Activated T-cell treated with anti-CD3 and anti-CD28 coated beads for 1 hour (primary cell): ENCODE measurements around the gene LAMC2.
"Not testable (repeated sequence)": the region's sequence is repeated elsewhere in the genome, so short reads cannot be mapped to it uniquely, and the experiment has no call there.

Experiments used
- DNase-seq: peaks from one replicate; pipeline ENCODE4 v3.0.0-alpha.2; 2020; ENCODE audit warnings: low read depth

Gene LAMC2

DNA sequence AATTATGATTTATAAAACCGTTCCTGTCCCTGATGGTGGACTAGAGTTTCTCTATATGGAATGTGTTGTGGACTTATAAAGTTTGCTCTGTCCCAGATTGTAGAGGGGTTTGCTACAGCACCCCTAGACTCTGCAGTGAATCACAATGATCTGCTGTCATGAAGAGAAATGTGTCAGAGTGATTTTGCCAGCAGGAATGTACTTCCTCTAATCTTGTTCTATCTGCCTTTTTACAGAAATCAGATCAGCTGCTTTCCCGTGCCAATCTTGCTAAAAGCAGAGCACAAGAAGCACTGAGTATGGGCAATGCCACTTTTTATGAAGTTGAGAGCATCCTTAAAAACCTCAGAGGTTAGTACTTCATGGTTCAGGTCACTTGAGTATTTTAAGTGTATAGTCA, 52.0 kb downstream of the LAMC2 start:
- no peak for DNase-seq

DNA sequence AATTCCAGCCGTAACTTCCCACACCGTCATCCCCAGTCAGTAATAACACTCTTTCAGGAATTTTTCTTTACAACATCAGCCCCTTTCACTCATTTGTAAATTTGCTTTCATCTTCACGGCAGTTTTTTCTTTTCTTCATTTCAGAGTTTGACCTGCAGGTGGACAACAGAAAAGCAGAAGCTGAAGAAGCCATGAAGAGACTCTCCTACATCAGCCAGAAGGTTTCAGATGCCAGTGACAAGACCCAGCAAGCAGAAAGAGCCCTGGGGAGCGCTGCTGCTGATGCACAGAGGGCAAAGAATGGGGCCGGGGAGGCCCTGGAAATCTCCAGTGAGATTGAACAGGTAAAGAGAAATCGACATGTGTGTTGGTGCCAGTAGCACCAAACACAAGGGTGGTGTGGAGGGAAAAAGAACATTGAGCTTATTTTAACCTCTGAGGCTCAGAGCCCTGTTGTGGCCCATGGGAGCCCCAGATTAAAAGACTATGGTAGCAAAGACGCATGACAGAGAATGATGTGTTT, 53.2 kb downstream of the LAMC2 start:
- DNase-seq, result no peak

DNA sequence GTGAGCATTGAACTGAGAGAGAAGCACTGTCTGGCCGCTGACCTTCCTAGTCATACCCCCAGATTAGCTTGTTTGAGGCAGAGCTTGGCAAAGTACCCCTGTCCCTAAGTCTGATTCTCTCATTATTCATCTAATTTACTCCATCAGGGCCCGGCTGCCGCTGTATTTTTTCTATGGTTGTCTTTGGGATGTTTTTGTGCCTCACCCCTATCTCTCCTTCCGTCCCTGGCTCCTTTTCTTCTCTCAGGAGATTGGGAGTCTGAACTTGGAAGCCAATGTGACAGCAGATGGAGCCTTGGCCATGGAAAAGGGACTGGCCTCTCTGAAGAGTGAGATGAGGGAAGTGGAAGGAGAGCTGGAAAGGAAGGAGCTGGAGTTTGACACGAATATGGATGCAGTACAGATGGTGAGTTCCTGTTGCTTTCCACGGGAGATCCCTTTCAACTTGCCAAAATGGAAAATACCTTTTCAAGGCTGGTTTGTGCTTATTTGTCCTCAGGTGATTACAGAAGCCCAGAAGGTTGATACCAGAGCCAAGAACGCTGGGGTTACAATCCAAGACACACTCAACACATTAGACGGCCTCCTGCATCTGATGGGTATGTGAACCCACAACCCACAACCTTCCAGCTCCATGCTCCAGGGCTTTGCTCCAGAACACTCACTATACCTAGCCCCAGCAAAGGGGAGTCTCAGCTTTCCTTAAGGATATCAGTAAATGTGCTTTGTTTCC, 53.9 kb downstream of the LAMC2 start:
- DNase-seq, result no peak

DNA sequence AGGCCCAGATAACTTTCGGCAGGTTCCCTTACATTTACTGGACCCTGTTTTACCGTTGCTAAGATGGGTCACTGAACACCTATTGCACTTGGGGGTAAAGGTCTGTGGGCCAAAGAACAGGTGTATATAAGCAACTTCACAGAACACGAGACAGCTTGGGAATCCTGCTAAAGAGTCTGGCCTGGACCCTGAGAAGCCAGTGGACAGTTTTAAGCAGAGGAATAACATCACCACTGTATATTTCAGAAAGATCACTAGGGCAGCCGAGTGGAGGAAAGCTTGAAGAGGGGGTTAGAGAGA, 54.4 kb downstream of the LAMC2 start:
- no peak for DNase-seq

DNA sequence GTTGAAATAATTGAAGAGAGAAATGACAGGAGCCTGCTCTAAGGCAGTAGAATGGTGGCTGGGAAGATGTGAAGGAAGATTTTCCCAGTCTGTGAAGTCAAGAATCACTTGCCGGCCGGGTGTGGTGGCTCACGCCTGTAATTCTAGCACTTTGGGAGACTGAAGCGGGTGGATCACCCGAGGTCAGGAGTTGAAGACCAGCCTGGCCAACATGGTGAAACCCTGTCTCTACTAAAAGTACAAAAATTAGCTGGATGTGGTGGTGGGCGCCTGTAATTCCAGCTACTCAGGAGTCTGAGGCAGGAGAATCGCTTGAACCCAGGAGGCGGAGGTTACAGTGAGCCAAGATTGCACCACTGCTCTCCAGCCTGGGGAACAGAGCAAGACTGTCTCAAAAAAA, 54.8 kb downstream of the LAMC2 start:
- not testable (repeated sequence) for DNase-seq

DNA sequence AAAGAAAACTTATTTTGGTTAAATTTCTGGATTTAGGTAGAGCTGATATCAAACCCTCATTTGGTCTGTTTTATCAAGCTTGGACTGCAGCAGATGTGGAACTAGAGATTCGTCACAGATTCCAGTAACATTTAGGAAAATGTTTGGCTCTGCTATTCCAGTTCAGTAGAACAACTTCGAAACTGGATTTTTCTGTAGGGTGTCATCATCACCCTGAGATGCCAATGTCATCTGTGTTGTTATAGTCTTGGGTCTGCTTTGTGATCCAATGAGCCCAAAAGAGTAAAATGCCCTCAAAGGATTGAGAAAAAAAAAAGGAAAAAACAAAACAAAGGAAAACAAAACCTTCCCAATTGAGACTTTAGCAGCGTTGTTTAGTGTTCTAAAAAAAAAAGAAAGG, 55.4 kb downstream of the LAMC2 start:
- no peak for DNase-seq

DNA sequence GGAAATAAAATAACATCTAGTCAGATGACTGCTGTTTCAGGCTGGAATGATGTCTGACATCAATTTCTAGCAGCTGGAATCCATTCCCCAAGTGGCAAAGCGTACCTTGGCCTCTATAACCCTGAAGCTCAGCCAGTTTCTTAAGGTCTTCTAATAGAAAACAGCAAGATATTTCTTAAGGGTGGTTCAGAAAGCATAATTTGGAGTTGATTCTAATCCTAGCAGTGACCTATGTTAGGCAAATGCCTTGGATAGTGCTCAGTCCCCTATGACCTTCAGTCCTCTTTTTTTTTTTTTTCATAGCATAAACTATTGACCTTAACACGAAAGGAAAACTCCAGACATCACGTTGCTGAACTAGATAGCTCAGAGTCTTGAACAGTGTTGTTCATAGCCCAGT, 56.5 kb downstream of the LAMC2 start:
- no peak for DNase-seq

DNA sequence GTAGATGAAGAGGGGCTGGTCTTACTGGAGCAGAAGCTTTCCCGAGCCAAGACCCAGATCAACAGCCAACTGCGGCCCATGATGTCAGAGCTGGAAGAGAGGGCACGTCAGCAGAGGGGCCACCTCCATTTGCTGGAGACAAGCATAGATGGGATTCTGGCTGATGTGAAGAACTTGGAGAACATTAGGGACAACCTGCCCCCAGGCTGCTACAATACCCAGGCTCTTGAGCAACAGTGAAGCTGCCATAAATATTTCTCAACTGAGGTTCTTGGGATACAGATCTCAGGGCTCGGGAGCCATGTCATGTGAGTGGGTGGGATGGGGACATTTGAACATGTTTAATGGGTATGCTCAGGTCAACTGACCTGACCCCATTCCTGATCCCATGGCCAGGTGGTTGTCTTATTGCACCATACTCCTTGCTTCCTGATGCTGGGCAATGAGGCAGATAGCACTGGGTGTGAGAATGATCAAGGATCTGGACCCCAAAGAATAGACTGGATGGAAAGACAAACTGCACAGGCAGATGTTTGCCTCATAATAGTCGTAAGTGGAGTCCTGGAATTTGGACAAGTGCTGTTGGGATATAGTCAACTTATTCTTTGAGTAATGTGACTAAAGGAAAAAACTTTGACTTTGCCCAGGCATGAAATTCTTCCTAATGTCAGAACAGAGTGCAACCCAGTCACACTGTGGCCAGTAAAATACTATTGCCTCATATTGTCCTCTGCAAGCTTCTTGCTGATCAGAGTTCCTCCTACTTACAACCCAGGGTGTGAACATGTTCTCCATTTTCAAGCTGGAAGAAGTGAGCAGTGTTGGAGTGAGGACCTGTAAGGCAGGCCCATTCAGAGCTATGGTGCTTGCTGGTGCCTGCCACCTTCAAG, 57.3 kb downstream of the LAMC2 start:
- DNase-seq, result no peak

DNA sequence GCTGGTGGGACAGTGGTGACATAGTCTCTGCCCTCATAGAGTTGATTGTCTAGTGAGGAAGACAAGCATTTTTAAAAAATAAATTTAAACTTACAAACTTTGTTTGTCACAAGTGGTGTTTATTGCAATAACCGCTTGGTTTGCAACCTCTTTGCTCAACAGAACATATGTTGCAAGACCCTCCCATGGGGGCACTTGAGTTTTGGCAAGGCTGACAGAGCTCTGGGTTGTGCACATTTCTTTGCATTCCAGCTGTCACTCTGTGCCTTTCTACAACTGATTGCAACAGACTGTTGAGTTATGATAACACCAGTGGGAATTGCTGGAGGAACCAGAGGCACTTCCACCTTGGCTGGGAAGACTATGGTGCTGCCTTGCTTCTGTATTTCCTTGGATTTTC, 58.4 kb downstream of the LAMC2 start:
- DNase-seq, result no peak

DNA sequence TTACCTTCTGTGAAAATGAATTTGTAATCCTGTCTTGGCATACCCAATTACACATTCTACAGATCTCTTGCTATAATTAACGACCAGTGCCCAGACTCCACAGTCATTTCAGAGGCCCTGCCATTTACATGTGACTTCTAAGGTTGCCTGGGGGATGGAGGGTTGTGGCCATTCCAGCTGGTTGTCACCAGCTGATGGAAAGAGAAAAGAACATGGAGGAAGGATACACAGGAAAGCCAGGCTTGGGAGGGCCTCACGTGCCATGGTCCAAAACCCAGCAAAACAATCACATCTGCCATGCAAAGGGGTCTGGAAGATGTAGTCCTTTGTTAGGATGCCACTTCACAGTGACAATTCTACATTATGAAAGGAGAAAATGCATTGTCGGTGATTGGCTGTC, 59.3 kb downstream of the LAMC2 start:
- DNase-seq, result no peak

DNA sequence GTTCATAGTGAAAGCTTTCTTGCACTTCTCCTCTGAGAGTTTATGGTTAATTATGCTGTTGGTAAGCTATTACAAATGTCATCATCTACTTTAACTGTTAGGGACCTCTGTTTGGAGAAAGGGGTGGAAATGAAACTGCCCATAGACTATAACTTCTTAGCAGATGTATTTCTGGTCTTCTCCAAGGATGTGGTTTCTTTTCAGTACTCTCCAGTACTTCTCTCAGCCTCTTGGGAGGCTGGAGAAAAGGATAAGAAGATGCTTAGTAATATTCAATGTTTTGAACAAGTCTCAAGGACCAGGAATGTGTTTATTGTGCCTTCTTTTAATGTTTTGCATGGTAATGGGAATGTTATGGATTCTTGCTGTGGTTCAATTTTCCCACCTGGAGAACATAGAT, 60.4 kb downstream of the LAMC2 start:
- DNase-seq, result no peak

DNA sequence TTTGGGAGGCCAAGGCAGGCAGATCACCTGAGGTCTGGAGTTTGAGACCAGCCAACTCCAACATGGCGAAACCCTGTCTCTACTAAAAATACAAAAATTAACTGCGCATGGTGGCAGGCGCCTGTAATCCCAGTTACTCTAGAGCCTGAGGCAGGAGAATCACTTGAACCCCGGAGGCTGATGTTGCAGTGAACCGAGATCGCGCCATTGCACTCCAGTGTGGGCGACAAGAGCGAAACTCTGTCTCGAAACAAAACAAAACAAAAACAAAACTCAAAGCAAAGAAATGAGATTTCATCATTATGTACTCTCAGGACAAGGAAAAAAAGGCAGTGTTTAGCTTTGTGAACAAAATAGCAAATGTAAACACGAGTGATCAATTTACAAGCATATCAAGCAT, 61.0 kb downstream of the LAMC2 start:
- no peak for DNase-seq

DNA sequence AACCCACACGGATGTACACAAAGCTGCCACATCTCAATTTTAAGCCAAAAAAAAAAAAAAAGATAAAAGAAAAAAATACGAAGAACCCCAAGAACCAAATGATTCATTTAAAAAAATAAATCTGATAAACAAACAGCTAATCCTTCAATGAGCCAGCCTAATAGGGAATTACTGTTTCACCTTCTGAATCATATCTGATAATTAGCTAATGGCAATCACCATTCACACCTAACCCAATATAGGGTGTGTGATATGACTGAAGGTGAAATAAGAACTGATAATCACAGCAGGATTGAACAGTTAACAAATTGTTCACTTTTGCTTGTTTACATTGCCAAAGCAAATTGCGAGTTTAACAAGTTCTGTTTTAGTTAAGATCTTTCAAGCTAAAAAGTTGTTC, 61.4 kb downstream of the LAMC2 start:
- no peak for DNase-seq

DNA sequence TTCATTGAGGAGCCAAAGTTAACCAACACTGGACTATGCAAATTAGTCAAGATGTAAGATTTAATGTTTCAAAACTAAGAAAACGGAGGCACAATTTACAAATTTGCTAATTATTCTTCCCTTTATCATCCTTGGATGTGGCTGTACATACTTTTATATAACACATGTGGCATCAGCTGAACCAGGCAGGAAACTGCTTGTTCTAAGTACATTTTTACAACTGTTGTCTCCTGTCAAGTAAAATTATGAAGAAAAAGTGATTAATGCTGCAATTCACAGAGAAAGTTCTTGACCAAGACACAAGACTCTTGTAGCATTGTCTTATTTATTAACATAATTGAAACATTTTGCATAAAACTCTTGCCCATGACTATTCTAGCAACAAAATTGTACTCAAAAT, 61.9 kb downstream of the LAMC2 start:
- DNase-seq, result no peak

DNA sequence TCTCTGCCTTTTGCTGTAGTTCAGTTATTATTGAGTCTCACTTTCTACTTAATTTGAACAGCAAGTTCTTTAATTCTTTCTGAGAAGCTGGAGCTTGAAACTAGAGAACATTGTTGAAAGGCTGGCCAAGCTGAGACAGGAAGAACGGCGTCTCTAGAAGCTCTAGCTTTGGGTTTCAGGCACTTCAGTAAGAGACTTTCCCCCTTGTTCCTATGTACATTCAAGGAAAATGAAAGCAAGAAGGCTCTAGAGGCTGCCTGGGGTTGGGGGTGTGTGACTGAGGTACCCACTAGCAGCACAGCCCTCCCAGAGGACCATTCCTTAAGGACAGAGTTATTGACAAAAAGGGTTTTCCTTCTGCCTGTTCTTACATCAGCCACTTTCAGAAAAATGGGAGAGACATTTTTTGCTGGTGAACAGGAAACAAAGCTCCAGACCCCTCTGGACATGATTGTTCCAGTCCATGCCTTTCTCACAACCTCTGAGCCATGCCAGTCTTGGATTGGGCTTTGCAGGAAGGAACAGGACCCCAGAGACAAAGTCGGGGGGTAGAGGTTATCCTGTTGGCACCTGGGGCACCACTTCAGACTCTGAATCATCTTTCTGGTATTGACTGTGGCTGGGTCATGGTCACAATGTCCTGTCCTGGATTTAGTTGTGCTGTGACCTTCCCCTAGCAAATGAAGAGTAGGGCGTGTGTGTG, 63.1 kb downstream of the LAMC2 start:
- no peak for DNase-seq

DNA sequence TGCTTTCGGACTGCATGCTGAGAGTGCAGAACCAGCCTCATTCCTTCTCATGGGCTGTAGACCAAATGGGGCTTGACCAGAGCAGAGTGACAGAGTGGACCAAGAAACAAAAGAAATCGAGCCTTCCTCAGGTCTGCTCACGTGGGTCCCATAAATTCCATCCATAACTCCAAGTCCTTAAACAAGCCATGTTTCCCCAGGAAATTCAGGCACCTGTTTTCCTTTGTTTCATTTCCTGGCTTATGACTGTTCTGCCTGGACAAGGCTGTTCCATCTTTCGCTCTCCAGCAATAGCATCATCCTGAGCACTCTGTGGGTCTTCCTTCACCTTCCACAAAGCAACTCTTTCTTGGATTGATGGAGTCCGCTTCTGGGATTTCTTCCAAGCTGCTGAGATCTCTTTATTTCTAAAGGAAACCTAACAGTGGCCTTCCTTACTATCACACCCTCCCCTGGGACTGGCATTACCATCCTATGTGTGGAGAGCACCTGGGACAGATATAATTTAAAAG, 63.9 kb downstream of the LAMC2 start:
- no peak for DNase-seq

DNA sequence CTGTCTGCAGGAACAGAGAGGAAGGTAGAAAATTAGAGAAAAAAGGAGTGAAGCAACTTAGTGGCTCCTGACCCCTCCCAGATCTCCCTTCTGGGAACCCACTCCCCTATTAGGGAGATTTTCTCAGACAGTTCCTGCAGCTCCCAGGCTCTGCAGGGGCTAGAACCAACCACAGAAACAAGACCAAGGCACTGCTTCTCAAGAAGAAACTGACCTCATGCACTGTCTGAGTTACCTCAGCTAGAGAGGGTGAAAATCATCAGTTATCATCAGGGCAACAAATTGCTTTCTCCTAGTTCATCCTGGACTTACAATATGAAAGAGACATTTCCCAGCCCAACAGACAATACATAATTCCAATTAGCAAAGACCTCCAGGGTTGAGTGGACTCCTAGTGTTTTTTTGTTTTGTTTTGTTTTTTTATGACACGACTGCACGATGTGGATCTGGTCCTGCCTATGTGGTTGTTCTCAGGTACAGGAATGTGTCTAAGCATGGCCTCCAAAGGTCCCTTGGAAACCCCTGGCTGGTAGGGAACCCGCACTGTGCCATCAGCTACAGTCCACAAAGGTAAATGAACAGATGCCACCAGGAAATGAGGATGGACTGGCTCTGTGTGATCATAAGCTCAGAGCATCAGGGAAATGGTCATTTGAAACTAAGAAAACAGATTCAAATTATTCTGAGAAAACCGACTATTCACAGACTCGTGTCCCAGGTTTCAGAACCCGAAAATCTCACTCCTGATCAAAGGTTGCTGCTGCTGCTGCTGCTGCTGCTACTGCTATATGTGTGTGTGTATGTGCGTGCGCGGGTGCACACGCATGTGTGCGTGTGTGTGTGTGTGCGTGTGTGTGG, 65.3 kb downstream of the LAMC2 start:
- DNase-seq, result no peak

DNA sequence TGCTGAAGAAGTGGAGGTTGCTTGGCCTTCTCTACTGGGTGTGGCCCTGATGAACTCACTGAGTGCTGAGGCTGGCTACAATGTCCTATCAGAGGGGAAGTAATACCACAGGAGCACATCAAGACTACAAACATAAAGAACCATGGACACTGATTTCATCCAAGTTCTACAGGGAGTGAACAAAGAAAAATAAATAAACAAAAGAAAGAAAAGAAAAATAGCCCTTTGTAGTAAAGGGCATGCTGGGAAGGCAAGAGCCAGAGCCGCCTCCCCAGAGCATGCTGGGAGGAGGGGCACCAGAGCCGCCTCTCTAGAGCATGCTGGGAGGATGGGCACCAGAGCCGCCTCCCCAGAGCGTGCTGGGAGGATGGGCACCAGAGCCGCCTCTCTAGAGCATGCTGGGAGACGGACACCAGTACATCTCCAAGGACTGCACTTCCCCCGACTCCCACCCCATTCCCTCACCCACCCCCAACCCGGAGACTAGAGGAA, 65.9 kb downstream of the LAMC2 start:
- DNase-seq, result no peak

DNA sequence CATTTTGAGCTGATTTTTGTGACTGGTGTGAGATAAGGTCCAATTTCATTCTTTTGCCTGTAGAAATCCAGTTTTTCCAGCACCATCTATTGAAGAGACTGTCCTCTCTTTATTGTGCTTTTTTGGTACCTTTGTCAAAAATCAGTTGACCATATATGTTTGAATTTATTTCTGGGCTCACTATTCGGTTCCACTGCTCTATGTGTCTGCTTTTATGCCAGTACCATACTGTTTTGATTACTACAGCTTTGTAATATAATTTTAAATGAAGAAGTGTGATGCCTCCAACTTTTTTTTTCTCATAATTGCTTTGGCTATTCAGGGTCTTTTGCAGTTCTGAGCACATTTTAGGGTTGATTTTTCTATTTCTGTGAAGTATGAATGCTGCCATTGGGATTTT, 69.0 kb downstream of the LAMC2 start:
- DNase-seq, result no peak

DNA sequence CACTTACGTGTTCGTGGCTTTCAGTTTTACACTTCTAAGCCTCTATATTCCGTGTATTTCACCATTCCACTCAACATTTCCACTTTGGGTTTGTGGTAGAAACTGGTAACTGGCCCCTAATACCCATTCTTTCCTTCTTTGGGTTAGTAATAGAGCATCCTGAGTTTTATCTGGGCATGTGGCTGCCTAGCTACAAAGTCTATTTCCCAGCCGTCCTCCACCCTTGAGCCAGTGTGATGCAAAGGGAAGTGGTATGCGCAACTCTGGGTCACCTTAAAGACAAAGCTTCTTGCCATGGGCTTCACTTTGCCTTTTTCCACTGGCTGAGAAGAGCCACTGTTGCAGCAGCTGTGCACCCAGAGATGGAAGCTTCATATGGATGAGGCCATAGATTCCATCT, 73.9 kb downstream of the LAMC2 start:
- no peak for DNase-seq

DNA sequence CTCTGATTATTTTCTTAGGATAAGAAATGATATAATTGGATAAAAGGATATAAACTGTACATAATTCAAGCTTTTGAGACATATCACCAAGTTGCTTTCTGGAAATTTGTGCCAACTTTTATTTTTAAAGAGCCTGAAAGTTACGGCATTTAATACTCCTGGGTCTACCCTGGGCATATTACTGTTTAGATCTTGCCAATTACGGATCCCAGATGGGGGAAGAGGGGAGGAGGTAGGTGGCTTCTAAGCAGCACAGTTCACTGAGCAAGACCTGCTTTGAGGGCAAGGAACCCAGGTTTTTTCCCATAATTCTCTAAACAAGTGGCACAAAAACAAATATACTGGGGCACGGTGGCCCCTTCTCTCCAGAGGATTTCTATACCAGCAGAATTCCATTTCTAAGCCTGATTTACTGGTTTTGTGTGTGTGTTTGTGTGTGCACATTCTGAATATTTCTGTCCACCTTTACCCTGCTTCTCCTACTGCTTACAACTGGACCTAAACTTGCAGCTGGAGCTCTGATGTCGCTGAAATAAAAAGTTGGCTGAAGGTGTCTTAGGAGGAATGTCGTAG, 76.7 kb downstream of the LAMC2 start:
- DNase-seq, result no peak
